ENCODE results near the gene TTC36.

GRCh38 chr11:118552341-118552740, 25.1 kb downstream of the TTC36 start:
- TF ChIP-seq ZNF274 (CRISPR knock-in tag; IDR thresholded peaks at IDR 0.05) (no peak), ZNF331 (CRISPR knock-in tag; IDR thresholded peaks at IDR 0.05) (no peak), FOXK1 (CRISPR knock-in tag; IDR thresholded peaks at IDR 0.05; ENCODE audit: borderline replicate concordance, low read depth) (no peak)
- TF ChIP-seq, protein P1, sequence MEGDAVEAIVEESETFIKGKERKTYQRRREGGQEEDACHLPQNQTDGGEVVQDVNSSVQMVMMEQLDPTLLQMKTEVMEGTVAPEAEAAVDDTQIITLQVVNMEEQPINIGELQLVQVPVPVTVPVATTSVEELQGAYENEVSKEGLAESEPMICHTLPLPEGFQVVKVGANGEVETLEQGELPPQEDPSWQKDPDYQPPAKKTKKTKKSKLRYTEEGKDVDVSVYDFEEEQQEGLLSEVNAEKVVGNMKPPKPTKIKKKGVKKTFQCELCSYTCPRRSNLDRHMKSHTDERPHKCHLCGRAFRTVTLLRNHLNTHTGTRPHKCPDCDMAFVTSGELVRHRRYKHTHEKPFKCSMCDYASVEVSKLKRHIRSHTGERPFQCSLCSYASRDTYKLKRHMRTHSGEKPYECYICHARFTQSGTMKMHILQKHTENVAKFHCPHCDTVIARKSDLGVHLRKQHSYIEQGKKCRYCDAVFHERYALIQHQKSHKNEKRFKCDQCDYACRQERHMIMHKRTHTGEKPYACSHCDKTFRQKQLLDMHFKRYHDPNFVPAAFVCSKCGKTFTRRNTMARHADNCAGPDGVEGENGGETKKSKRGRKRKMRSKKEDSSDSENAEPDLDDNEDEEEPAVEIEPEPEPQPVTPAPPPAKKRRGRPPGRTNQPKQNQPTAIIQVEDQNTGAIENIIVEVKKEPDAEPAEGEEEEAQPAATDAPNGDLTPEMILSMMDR (CRISPR knock-in tag; IDR thresholded peaks at IDR 0.05), result no peak

All from HepG2 (cell line).